Gastrocnemius medialis (tissue), 4 donors: Measurements from ENCODE around the gene WSB1. TPM values are rescaled to one million over a fixed set of nuclear protein-coding genes. Genes with fewer than 3 reads are reported as not detected.
"Not testable (repeated sequence)": the region's sequence is repeated elsewhere in the genome, so short reads cannot be mapped to it uniquely, and the experiment has no call there.

Experiments
- ATAC-seq, 2 donors: fragments of 150-250 bp; one replicate each; pipeline ENCODE4 v1.9.1; 2016
- DNase-seq, 2 donors: peaks; one replicate each; pipeline ENCODE4 v3.0.0-alpha.2; 2019
- H3K27ac ChIP-seq, 4 donors: fragments of 200-600 bp; sonication (generic); 1 replicate in 1 of 4; 2 replicates in 3 of 4; pipeline ENCODE4 v1.5.1; 2016 to 2018; ENCODE audit warnings: mild to moderate bottlenecking in 2 of 4, moderate library complexity in 1 of 4
- H3K27me3 ChIP-seq, 3 donors: fragments of 200-600 bp; sonication (generic) in 2 of 3; 1 replicate in 1 of 3; 2 replicates in 2 of 3; pipeline versions ENCODE4 v1.5.1 to v1.6.0; 2016 to 2019; ENCODE audit warnings: mild to moderate bottlenecking in 1 of 3, moderate library complexity in 1 of 3
- H3K36me3 ChIP-seq, 2 donors: fragments of 200-600 bp; sonication (generic) in 1 of 2; one replicate each; pipeline ENCODE4 v1.5.1; 2017 to 2018
- H3K4me1 ChIP-seq, 2 donors: fragments of 200-600 bp; sonication (generic) in 1 of 2; one replicate each; pipeline ENCODE4 v1.5.1; 2016 to 2017; ENCODE audit warnings: mild to moderate bottlenecking in 2 of 2
- H3K4me3 ChIP-seq, 4 donors: fragments of 200-600 bp; sonication (generic) in 3 of 4; 1 replicate in 1 of 4; 2 replicates in 3 of 4; pipeline ENCODE4 v1.5.1; 2016 to 2019; ENCODE audit warnings: mild to moderate bottlenecking in 2 of 4
- H3K9me3 ChIP-seq, 3 donors: fragments of 200-600 bp; sonication (generic) in 2 of 3; 1 replicate in 1 of 3; 2 replicates in 2 of 3; pipeline ENCODE4 v1.5.1; 2016 to 2019
- POLR2A ChIP-seq, 2 donors: fragments of 450-650 bp; IDR thresholded peaks; one replicate each; pipeline ENCODE4 v1.6.1; 2017; ENCODE audit warnings: antibody characterized with exemption in 2 of 2, mild to moderate bottlenecking in 2 of 2, moderate library complexity in 2 of 2
- in situ Hi-C, 4 donors: fragments of 200-750 bp; cut with MboI; loops; one replicate each; pipeline versions ENCODE4 v1.15.0 to v1.8.0; 2017; ENCODE audit warnings: low sequenced_read_pairs in 4 of 4
- intact Hi-C: fragments of 100-400 bp; cut with DNase I; formaldehyde crosslinking; loops from one replicate; pipeline ENCODE4 v1.15.1; 2023; ENCODE audit warnings: low total_unique reads
- total RNA-seq, 4 donors: library from RNA; depleted of rRNA; stranded (reverse); fragments of >200 nt; gene quantifications; one replicate each; pipeline versions ENCODE4 v1.1.0 to v1.2.3, GENCODE V29; 2016
- TF ChIP-seq, protein P1 (sequence below), 5 experiments: fragments of 450-650 bp in 3 of 5; fragments of 200-600 bp in 2 of 5; sonication (generic) in 2 of 5; IDR thresholded peaks in 4 of 5; conservative IDR thresholded peaks in 1 of 5; 1 replicate in 4 of 5; 2 replicates in 1 of 5; pipeline ENCODE4 v1.5.1; 2016 to 2019; ENCODE audit warnings: antibody characterized with exemption in 5 of 5, mild to moderate bottlenecking in 3 of 5, moderate library complexity in 3 of 5

Gene WSB1
- total RNA-seq, 4 donors from 2014 or later = 15.8 to 48.1 (median 20.4) TPM

- H3K36me3 ChIP-seq = no peaks in the 10 kb centered on the region
- no peak for TF ChIP-seq POLR2A (IDR thresholded peaks at IDR 0.05)
- TF ChIP-seq, protein P1, sequence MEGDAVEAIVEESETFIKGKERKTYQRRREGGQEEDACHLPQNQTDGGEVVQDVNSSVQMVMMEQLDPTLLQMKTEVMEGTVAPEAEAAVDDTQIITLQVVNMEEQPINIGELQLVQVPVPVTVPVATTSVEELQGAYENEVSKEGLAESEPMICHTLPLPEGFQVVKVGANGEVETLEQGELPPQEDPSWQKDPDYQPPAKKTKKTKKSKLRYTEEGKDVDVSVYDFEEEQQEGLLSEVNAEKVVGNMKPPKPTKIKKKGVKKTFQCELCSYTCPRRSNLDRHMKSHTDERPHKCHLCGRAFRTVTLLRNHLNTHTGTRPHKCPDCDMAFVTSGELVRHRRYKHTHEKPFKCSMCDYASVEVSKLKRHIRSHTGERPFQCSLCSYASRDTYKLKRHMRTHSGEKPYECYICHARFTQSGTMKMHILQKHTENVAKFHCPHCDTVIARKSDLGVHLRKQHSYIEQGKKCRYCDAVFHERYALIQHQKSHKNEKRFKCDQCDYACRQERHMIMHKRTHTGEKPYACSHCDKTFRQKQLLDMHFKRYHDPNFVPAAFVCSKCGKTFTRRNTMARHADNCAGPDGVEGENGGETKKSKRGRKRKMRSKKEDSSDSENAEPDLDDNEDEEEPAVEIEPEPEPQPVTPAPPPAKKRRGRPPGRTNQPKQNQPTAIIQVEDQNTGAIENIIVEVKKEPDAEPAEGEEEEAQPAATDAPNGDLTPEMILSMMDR (IDR thresholded peaks at IDR 0.05 in 4 of 5, conservative IDR thresholded peaks at IDR 0.05 in 1 of 5) = no peak
- ATAC-seq (no peak), DNase-seq (peak; percentile 48 to 49)
- intact Hi-C loops = no loop called here
- no peaks in the 10 kb centered on the region for H3K27me3 ChIP-seq
- no peak overlapping the region for H3K4me3 ChIP-seq
- in situ Hi-C loops = loop anchor here (5.0 to 25.0 kb wide), 3 partner anchors 85 to 240 kb away; no protein-coding TSS in a partner anchor
- H3K4me1 ChIP-seq = peaks cover 19 to 27% of the 10 kb centered on the region in 2 donors
- H3K27ac ChIP-seq = peak overlapping the region in 3 of 4 donors; percentile 47 to 72 (median 63)
- H3K9me3 ChIP-seq = no peaks in the 10 kb centered on the region
These were observed 46.6 kb upstream of the WSB1 start for GRCh38 chr17:27247071-27247957.

GRCh38 chr17:27247958-27248342 is 46.0 kb upstream of the WSB1 start:
- Histone ChIP-seq H3K4me1 (peaks cover 19 to 27% of the 10 kb centered on the region in 2 donors), H3K9me3 (no peaks in the 10 kb centered on the region), H3K36me3 (no peaks in the 10 kb centered on the region), H3K27ac (peak overlapping the region in 2 of 4 donors; percentile 63 to 72), H3K27me3 (no peaks in the 10 kb centered on the region), H3K4me3 (no peak overlapping the region)
- in situ Hi-C loops = loop anchor here (5.0 to 25.0 kb wide), 3 partner anchors 84 to 239 kb away; no protein-coding TSS in a partner anchor
- no peak for TF ChIP-seq POLR2A (IDR thresholded peaks at IDR 0.05)
- TF ChIP-seq, protein P1 (IDR thresholded peaks at IDR 0.05 in 4 of 5, conservative IDR thresholded peaks at IDR 0.05 in 1 of 5) = no peak
- intact Hi-C loops = no loop called here
- ATAC-seq (no peak), DNase-seq (no peak)

- intact Hi-C loops, in situ Hi-C loops, H3K4me3 ChIP-seq, H3K27ac ChIP-seq, H3K36me3 ChIP-seq, DNase-seq, H3K9me3 ChIP-seq, ATAC-seq, H3K27me3 ChIP-seq: not testable (repeated sequence)
- H3K4me1 ChIP-seq = peaks cover 5 to 13% of the 10 kb centered on the region in 2 donors
These were observed 43.1 kb upstream of the WSB1 start for GRCh38 chr17:27250791-27251190.

GRCh38 chr17:27254802-27255201 is 39.1 kb upstream of the WSB1 start:
- in situ Hi-C loops, H3K27ac ChIP-seq, H3K4me3 ChIP-seq, H3K9me3 ChIP-seq, H3K27me3 ChIP-seq, H3K4me1 ChIP-seq, intact Hi-C loops, ATAC-seq, DNase-seq, H3K36me3 ChIP-seq: not testable (repeated sequence)

- no peak for DNase-seq
- intact Hi-C loops = no loop called here
These were observed 37.5 kb upstream of the WSB1 start for GRCh38 chr17:27256225-27257030.

More at GRCh38 chr17:27256225-27257030, 37.5 kb upstream of the WSB1 start:
- in situ Hi-C loops = no loop called here
- Histone ChIP-seq H3K27ac (peak overlapping the region; percentile 13 to 70 (median 24)), H3K9me3 (no peaks in the 10 kb centered on the region), H3K27me3 (no peaks in the 10 kb centered on the region), H3K36me3 (no peaks in the 10 kb centered on the region), H3K4me1 (no peaks in the 10 kb centered on the region), H3K4me3 (no peak overlapping the region)
- no peak for TF ChIP-seq POLR2A (IDR thresholded peaks at IDR 0.05)
- TF ChIP-seq, protein P1 (IDR thresholded peaks at IDR 0.05 in 4 of 5, conservative IDR thresholded peaks at IDR 0.05 in 1 of 5) = no peak
- ATAC-seq = peak in 1 of 2 donors; percentile 21
